Glutamatergic neuron (in vitro differentiated cells): ENCODE data around the gene HACE1. TPM values are rescaled to one million over a fixed set of nuclear protein-coding genes. Genes with fewer than 3 reads are reported as not detected.

Experiments used
- DNase-seq: peaks from one replicate; pipeline ENCODE4 v3.0.0; 2022
- H3K27ac Mint-ChIP-seq: one replicate; pipeline ENCODE4 v1.8.0; 2020; ENCODE audit warnings: mild to moderate bottlenecking, mixed read lengths, inconsistent platforms; ENCODE audit not compliant: unreplicated experiment
- H3K27me3 Mint-ChIP-seq: one replicate; pipeline ENCODE4 v1.8.0; 2020; ENCODE audit warnings: mild to moderate bottlenecking, moderate library complexity, mixed read lengths, inconsistent platforms; ENCODE audit not compliant: unreplicated experiment
- H3K36me3 Mint-ChIP-seq: one replicate; pipeline ENCODE4 v1.8.0; 2020; ENCODE audit warnings: mild to moderate bottlenecking, mixed read lengths, inconsistent platforms; ENCODE audit not compliant: unreplicated experiment
- H3K4me1 Mint-ChIP-seq: one replicate; pipeline ENCODE4 v1.8.0; 2020; ENCODE audit warnings: mild to moderate bottlenecking, low read depth, mixed read lengths, inconsistent platforms; ENCODE audit not compliant: unreplicated experiment
- H3K4me3 Mint-ChIP-seq: one replicate; pipeline ENCODE4 v1.8.0; 2020; ENCODE audit warnings: mild to moderate bottlenecking, mixed read lengths, inconsistent platforms; ENCODE audit not compliant: unreplicated experiment
- H3K9me3 Mint-ChIP-seq: one replicate; pipeline ENCODE4 v1.8.0; 2020; ENCODE audit warnings: mild to moderate bottlenecking, moderate library complexity, mixed read lengths, inconsistent platforms; ENCODE audit not compliant: unreplicated experiment
- CTCF ChIP-seq: fragments of 200-600 bp; sonication (generic); IDR thresholded peaks from one replicate; pipeline ENCODE4 v1.5.0; 2021; ENCODE audit not compliant: partially characterized antibody, unreplicated experiment
- total RNA-seq: library from RNA; stranded (reverse); fragmentation: NEBNext Ultra II Directional; extraction: Animal tissue kit (Norgen Biotek cat#: 25700); gene quantifications from one replicate; pipeline ENCODE4 v1.2.1, GENCODE V29; 2021; ENCODE audit not compliant: unreplicated experiment

Gene HACE1
- total RNA-seq, 1 donor from 2014 or later: 22.0 TPM

- no peak for TF ChIP-seq CTCF
- H3K27me3 Mint-ChIP-seq: no peaks in the 10 kb centered on the region
These were observed 28.3 kb upstream of the HACE1 start for GRCh38 chr6:104888066-104888465.

GRCh38 chr6:104887350-104887749 lies 27.6 kb upstream of the HACE1 start:
- DNase-seq: no peak
- H3K4me1 Mint-ChIP-seq: no peaks in the 10 kb centered on the region

More at GRCh38 chr6:104888066-104888465, 28.3 kb upstream of the HACE1 start:
- no peak for DNase-seq
- Mint-ChIP-seq H3K4me3 (no peak overlapping the region), H3K4me1 (no peaks in the 10 kb centered on the region), H3K27ac (no peak overlapping the region), H3K36me3 (peaks cover 7% of the 10 kb centered on the region), H3K9me3 (peaks cover 3% of the 10 kb centered on the region)

GRCh38 chr6:104885518-104886043 lies 25.9 kb upstream of the HACE1 start:
- DNase-seq: no peak
- Mint-ChIP-seq H3K4me1 (no peaks in the 10 kb centered on the region), H3K4me3 (no peak overlapping the region), H3K36me3 (peaks cover 7% of the 10 kb centered on the region), H3K27me3 (no peaks in the 10 kb centered on the region), H3K27ac (no peak overlapping the region), H3K9me3 (peaks cover 3% of the 10 kb centered on the region)
- TF ChIP-seq CTCF: no peak

More at GRCh38 chr6:104887350-104887749, 27.6 kb upstream of the HACE1 start:
- H3K9me3 Mint-ChIP-seq: peaks cover 3% of the 10 kb centered on the region
- H3K27me3 Mint-ChIP-seq: no peaks in the 10 kb centered on the region
- H3K27ac Mint-ChIP-seq: no peak overlapping the region
- TF ChIP-seq CTCF: no peak
- peaks cover 7% of the 10 kb centered on the region for H3K36me3 Mint-ChIP-seq
- H3K4me3 Mint-ChIP-seq: no peak overlapping the region

GRCh38 chr6:104884867-104885517 lies 25.3 kb upstream of the HACE1 start:
- Mint-ChIP-seq H3K36me3 (peaks cover 7% of the 10 kb centered on the region), H3K27me3 (no peaks in the 10 kb centered on the region), H3K4me1 (no peaks in the 10 kb centered on the region), H3K27ac (no peak overlapping the region), H3K9me3 (peaks cover 3% of the 10 kb centered on the region), H3K4me3 (no peak overlapping the region)
- TF ChIP-seq CTCF: no peak
- no peak for DNase-seq

DNA sequence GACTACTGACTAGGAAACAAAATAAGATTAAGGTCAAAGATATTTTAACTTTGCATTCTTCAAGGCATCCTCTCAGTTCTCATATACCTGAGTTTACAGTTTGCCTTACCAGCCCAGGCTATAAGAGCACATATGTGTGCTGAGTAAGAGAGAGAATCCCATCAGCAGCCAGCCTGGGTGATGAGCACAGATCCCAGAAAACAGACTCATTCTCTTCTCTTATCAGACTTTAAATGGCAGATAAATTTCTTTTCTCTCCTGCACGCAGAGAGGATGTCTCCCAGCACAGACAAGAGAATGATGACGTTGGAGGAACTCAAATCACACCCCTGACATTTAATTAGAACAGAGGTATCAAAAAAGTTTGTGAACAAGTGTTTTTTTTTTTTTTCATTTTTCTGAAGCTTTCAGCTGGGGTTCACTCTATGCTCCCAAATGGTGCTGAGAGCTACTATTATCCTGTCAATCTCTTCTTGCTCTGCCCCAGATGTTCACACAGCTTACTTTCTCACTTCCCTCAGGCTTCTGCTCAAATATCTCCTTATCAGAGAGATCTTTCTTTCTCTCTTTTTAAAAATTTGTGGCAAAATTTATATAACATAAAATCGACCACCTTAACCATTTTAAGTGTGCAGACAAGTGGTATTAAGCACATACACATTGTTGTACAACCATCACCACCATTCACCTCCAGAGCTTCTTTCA lies 22.4 kb upstream of the HACE1 start:
- no peak overlapping the region for H3K4me3 Mint-ChIP-seq
- DNase-seq: no peak
- no peaks in the 10 kb centered on the region for H3K9me3 Mint-ChIP-seq
- H3K27me3 Mint-ChIP-seq: no peaks in the 10 kb centered on the region
- H3K36me3 Mint-ChIP-seq: no peaks in the 10 kb centered on the region
- no peak overlapping the region for H3K27ac Mint-ChIP-seq
- no peak for TF ChIP-seq CTCF
- no peaks in the 10 kb centered on the region for H3K4me1 Mint-ChIP-seq
